GM19043 (cell line): Measurements from ENCODE around the gene NAV2.
"Not testable (repeated sequence)": the region's sequence is repeated elsewhere in the genome, so short reads cannot be mapped to it uniquely, and the experiment has no call there.

Experiments
- ATAC-seq: cut with Tn5 transposase; IDR thresholded peaks from one replicate; pipeline ENCODE4 v1.9.1; 2021; ENCODE audit warnings: low read depth; ENCODE audit not compliant: unreplicated experiment

Gene NAV2

GRCh38 chr11:20006618-20007017 is 294.0 kb downstream of the NAV2 start:
- not testable (repeated sequence) for ATAC-seq

- no peak for ATAC-seq
Observed at GRCh38 chr11:20007386-20007785, 294.7 kb downstream of the NAV2 start.

GRCh38 chr11:20008190-20008870 is 295.7 kb downstream of the NAV2 start:
- ATAC-seq = no peak

- no peak for ATAC-seq
Observed at GRCh38 chr11:20008871-20009644, 296.4 kb downstream of the NAV2 start.

- no peak for ATAC-seq
Observed at GRCh38 chr11:20010156-20010850, 297.7 kb downstream of the NAV2 start.

- no peak for ATAC-seq
Observed at GRCh38 chr11:20010851-20011225, 298.2 kb downstream of the NAV2 start.

GRCh38 chr11:20011307-20011951 is 298.8 kb downstream of the NAV2 start:
- no peak for ATAC-seq

- ATAC-seq = no peak
Observed at GRCh38 chr11:20013346-20014066, 300.9 kb downstream of the NAV2 start.

GRCh38 chr11:20014067-20014402 is 301.4 kb downstream of the NAV2 start:
- ATAC-seq = no peak

GRCh38 chr11:20015101-20015500 is 302.5 kb downstream of the NAV2 start:
- ATAC-seq = no peak

- no peak for ATAC-seq
Observed at GRCh38 chr11:20015529-20016427, 303.1 kb downstream of the NAV2 start.

- ATAC-seq = no peak
Observed at GRCh38 chr11:20016526-20016925, 303.9 kb downstream of the NAV2 start.

- ATAC-seq = no peak
Observed at GRCh38 chr11:20017320-20017719, 304.7 kb downstream of the NAV2 start.

GRCh38 chr11:20020198-20020597 is 307.6 kb downstream of the NAV2 start:
- ATAC-seq = no peak

GRCh38 chr11:20020716-20021115 is 308.1 kb downstream of the NAV2 start:
- ATAC-seq = no peak

GRCh38 chr11:20021212-20021611 is 308.6 kb downstream of the NAV2 start:
- no peak for ATAC-seq

- ATAC-seq = no peak
Observed at GRCh38 chr11:20021771-20022362, 309.2 kb downstream of the NAV2 start.

- no peak for ATAC-seq
Observed at GRCh38 chr11:20022363-20023081, 309.9 kb downstream of the NAV2 start.

GRCh38 chr11:20023082-20023426 is 310.4 kb downstream of the NAV2 start:
- ATAC-seq = no peak
